PC-3 (cell line): ENCODE data around the gene HPS5. TPM values are rescaled to one million over a fixed set of nuclear protein-coding genes. Genes with fewer than 3 reads are reported as not detected.

ENCODE experiments used
- ATAC-seq: fragments of 200-7000 bp; cut with Tn5 transposase; 2 replicates; pipeline ENCODE4 v1.9.1; 2020; ENCODE audit warnings: mild to moderate bottlenecking, moderate library complexity
- BruUV-seq: library from RNA; stranded (reverse); fragments of 400-500 nt; replicated peaks from 2 replicates; lab custom pipeline; 2021; lab: Mats Ljungman, UMichigan
- CTCF ChIA-PET: fragments of 300-600 bp; sonication (Branson Sonifier 250); formaldehyde crosslinking; loops from one replicate; lab custom pipeline; 2022; ENCODE audit warnings: antibody characterized with exemption; lab: Charles Lee
- POLR2A ChIA-PET: fragments of 300-600 bp; sonication (Branson Sonifier 250); formaldehyde crosslinking; loops from one replicate; lab custom pipeline; 2022; ENCODE audit warnings: antibody characterized with exemption; ENCODE audit not compliant: unreplicated experiment; lab: Charles Lee
- DNase-seq: peaks from one replicate; pipeline ENCODE4 v3.0.0-alpha.2; 2015
- H2AFZ ChIP-seq: fragments of 300-600 bp; sonication (generic); 2 replicates; pipeline ENCODE4 v1.6.0; 2016; ENCODE audit warnings: antibody characterized with exemption, low read length
- H3F3A ChIP-seq: fragments of 300-600 bp; sonication (generic); one replicate; pipeline ENCODE4 v1.6.0; 2017; ENCODE audit warnings: antibody characterized with exemption, low read length, control low read depth, mild to moderate bottlenecking; ENCODE audit not compliant: unreplicated experiment
- H3K27ac ChIP-seq: fragments of 300-600 bp; sonication (generic); 2 replicates; pipeline ENCODE4 v1.5.1; 2016; ENCODE audit warnings: mild to moderate bottlenecking, low read length
- H3K27me3 ChIP-seq: fragments of 300-600 bp; sonication (generic); 2 replicates; pipeline ENCODE4 v1.6.1; 2016; ENCODE audit warnings: low read length, mixed read lengths
- H3K36me3 ChIP-seq: fragments of 300-600 bp; sonication (generic); 2 replicates; pipeline ENCODE4 v1.6.1; 2016; ENCODE audit warnings: low read depth, mixed run types, low read length, mixed read lengths
- H3K4me1 ChIP-seq: fragments of 300-600 bp; sonication (generic); 2 replicates; pipeline ENCODE4 v1.5.1; 2016; ENCODE audit warnings: low read length; ENCODE audit not compliant: insufficient read depth
- H3K4me2 ChIP-seq: fragments of 300-600 bp; sonication (generic); 2 replicates; pipeline ENCODE4 v1.6.0; 2016; ENCODE audit warnings: low read length
- H3K4me3 ChIP-seq: fragments of 300-600 bp; sonication (generic); 2 replicates; pipeline ENCODE4 v1.5.1; 2016; ENCODE audit warnings: mild to moderate bottlenecking, low read length, mixed read lengths
- H3K79me2 ChIP-seq: fragments of 300-600 bp; sonication (generic); 2 replicates; pipeline ENCODE4 v1.6.1; 2017; ENCODE audit warnings: low read length, mixed read lengths
- H3K9ac ChIP-seq: fragments of 300-600 bp; sonication (generic); 2 replicates; pipeline ENCODE4 v1.6.0; 2016; ENCODE audit warnings: mild to moderate bottlenecking, low read length
- H3K9me2 ChIP-seq: fragments of 300-600 bp; sonication (generic); replicated peaks from 2 replicates; pipeline ENCODE4 v1.6.1; 2016; ENCODE audit warnings: mixed run types, low read length, mixed read lengths
- H3K9me3 ChIP-seq: fragments of 300-600 bp; sonication (generic); 2 replicates; pipeline ENCODE4 v1.6.1; 2016; ENCODE audit warnings: low read length, mixed read lengths
- H4K20me1 ChIP-seq: fragments of 300-600 bp; sonication (generic); 2 replicates; pipeline ENCODE4 v1.6.1; 2016; ENCODE audit warnings: low read length, mixed read lengths
- CTCF ChIP-seq: fragments of 300-600 bp; sonication (generic); conservative IDR thresholded peaks from 2 replicates; pipeline ENCODE4 v1.5.1; 2017; ENCODE audit warnings: antibody characterized with exemption, low read depth, mild to moderate bottlenecking, low read length
- EZH2 ChIP-seq: fragments of 300-600 bp; sonication (generic); IDR thresholded peaks from one replicate; pipeline ENCODE4 v1.6.1; 2017; ENCODE audit warnings: antibody characterized with exemption, mild to moderate bottlenecking, low read length; ENCODE audit not compliant: unreplicated experiment
- EZH2phosphoT487 ChIP-seq: fragments of 300-600 bp; sonication (generic); IDR thresholded peaks from 2 replicates; pipeline ENCODE4 v1.6.1; 2018; ENCODE audit warnings: mild to moderate bottlenecking, antibody characterized with exemption, low read length, borderline replicate concordance
- intact Hi-C: fragments of 100-400 bp; cut with micrococcal nuclease; formaldehyde crosslinking; loops from 2 replicates; pipeline ENCODE4 v1.9.0; 2023
- total RNA-seq: library from RNA; depleted of rRNA; stranded (reverse); fragments of >200 nt; gene quantifications from 2 replicates; pipeline ENCODE4 v1.2.3, GENCODE V29; 2014

Gene HPS5
- total RNA-seq, 1 experiment from 2014 or later: 15.2 TPM

- H3K27me3 ChIP-seq: no peaks in the 10 kb centered on the region
- H3F3A ChIP-seq: no peaks in the 10 kb centered on the region
- TF ChIP-seq EZH2phosphoT487: no peak
- no peak for TF ChIP-seq CTCF
- H4K20me1 ChIP-seq: no peaks in the 10 kb centered on the region
- no peaks in the 10 kb centered on the region; the same call in 1 of the 2 replicates for H3K36me3 ChIP-seq
- ChIA-PET POLR2A (interaction anchor here (0.6 kb wide), 1 partner anchor 37 kb away, joined by 3 read pairs; no protein-coding TSS in a partner anchor), CTCF (no interaction called here)
- no peak overlapping the region for H3K4me3 ChIP-seq
- H3K9me3 ChIP-seq: no peaks in the 10 kb centered on the region
- intact Hi-C loops: no loop called here
- no peak overlapping the region for H2AFZ ChIP-seq
- no peak overlapping the region for H3K27ac ChIP-seq
- no peaks in the 10 kb centered on the region for H3K9me2 ChIP-seq
- no peak for DNase-seq
- peaks cover 39% of the 10 kb centered on the region for H3K79me2 ChIP-seq
- H3K9ac ChIP-seq: no peak overlapping the region
- BruUV-seq: no TSS peak
- H3K4me1 ChIP-seq: 0 out of 2 replicates have a peak, but pooled peaks cover 1% of the 10 kb centered on the region
- no peak overlapping the region for H3K4me2 ChIP-seq
- ATAC-seq: no peak
These were observed 7.8 kb downstream of the HPS5 start for GRCh38 chr11:18313965-18314763.

- peaks cover 26% of the 10 kb centered on the region for H3K79me2 ChIP-seq
- no peak overlapping the region for H3K4me3 ChIP-seq
- H4K20me1 ChIP-seq: no peaks in the 10 kb centered on the region
- no TSS peak for BruUV-seq
- ChIA-PET POLR2A (interaction anchor here (0.5 to 0.7 kb wide), 2 partner anchors 71 to 1572 kb away, joined by 6 read pairs; no protein-coding TSS in a partner anchor), CTCF (no interaction called here)
- no peak overlapping the region for H2AFZ ChIP-seq
- ATAC-seq (no peak), DNase-seq (no peak)
- H3K27ac ChIP-seq: no peak overlapping the region
- intact Hi-C loops: no loop called here
- no peaks in the 10 kb centered on the region for H3F3A ChIP-seq
- H3K4me1 ChIP-seq: no peaks in the 10 kb centered on the region
- no peak overlapping the region for H3K4me2 ChIP-seq
- H3K36me3 ChIP-seq: no peaks in the 10 kb centered on the region; the same call in 1 of the 2 replicates
- no peak for TF ChIP-seq EZH2phosphoT487
- no peak for TF ChIP-seq EZH2
- TF ChIP-seq CTCF: no peak
- no peaks in the 10 kb centered on the region for H3K9me2 ChIP-seq
- H3K9ac ChIP-seq: no peak overlapping the region
- H3K9me3 ChIP-seq: no peaks in the 10 kb centered on the region
- no peaks in the 10 kb centered on the region for H3K27me3 ChIP-seq
These were observed 9.1 kb downstream of the HPS5 start for GRCh38 chr11:18312663-18313420.
